Measurements from ENCODE around the gene TMEM212.

The TMEM212 gene

GRCh38 chr3:171860830-171861535 lies 17.8 kb downstream of the TMEM212 start:
- no peak for FAIRE-seq

GRCh38 chr3:171862392-171862791 lies 19.2 kb downstream of the TMEM212 start:
- FAIRE-seq = peak; percentile 30

DNA sequence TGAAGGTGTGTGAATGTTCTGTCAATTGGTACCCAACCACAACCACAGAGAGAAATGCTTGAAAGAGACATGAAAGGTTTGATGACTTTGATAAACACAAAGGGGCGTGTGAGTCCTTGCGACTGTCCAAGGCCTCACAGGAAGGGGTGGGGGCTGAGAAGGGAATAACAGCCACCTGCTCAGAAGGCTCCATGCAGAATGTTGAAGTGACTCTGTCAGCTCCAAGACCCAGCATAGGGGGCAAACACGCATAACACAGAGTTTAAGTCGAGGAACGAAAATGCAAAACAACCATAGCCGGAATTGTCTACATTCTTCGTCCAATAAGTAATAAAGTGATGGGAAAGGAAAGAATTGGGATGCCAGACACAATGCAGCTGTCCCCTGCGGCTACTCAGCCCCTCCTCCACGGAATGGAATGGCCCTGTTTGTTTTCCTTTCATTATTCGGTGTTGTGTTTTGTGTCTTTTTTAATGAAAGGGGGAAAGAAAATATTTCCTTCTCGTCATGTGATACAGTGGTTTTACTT lies 19.9 kb downstream of the TMEM212 start:
- FAIRE-seq = no peak

DNA sequence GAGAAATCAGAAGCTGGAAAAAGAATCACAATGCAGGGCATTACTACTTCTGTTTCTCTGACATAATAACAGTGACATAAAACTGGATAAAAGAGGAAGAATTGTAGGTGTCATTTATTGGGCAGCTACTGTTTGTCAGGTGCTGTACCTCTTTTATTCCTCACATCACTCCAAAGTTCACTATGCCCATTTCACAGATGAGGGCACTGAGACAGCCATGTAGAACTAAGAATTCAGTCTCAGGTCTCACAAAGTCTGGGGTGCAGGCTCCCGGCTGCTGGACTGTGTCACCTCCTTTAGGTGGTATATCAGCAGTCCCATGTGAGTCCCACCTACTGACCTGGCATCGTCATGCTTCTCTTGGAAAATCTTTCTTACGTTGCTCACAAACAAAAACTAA lies 20.8 kb downstream of the TMEM212 start:
- no peak for FAIRE-seq

DNA sequence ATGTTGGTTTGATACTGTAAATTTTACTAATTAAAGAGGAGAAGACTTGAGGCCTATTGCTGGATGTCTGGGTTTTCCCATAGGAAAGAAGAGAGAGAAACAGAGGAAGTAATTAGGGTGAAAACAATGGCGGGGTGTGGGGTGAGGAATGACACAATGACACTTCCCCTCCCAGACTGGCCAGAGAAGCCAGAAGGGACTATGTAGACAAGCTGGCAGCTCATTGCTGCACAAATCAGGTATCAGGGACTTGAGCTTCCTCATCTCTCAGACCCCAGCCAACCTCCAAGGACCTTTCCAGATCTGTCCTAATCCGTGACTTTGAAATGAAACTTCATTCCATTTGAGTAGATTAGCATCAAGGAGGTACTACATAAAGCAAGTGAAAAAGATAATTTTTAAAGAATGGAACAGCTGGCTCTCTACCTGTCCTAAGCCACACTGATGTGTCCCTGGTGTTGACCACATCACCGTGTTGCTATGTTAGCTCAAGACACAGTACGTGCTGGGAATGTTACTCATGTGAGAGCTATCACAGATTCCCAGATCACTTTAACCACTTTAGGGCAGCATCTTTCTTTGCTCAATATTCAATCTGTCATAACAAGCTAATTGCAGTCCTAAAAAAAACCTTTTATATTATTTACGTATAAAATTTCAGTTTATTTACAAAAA lies 22.2 kb downstream of the TMEM212 start:
- no peak for FAIRE-seq

DNA sequence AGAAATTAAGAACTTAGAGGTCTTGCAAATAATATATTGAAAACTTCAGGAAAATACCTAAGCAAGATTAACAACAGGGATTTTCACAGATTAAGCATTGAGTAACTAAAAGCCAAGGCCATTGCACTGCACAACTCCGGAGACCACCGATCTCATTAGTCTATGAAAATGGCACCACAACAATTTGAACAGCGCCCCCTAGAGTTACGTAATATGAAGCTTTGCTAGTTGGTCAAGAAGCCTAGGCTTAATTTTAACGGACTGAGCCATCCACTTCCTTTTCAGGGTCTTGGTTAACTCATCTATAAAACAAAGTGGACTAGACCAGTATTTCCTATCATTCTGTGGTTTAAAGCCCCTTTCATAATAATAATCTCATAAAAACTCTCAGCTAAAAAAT lies 24.8 kb downstream of the TMEM212 start:
- no peak for FAIRE-seq

- FAIRE-seq = peak; percentile 57
Observed at GRCh38 chr3:171871392-171872274, 28.5 kb downstream of the TMEM212 start.

GRCh38 chr3:171873580-171873979 lies 30.4 kb downstream of the TMEM212 start:
- FAIRE-seq = no peak

- FAIRE-seq = peak; percentile 99
Observed at GRCh38 chr3:171874251-171874681, 31.1 kb downstream of the TMEM212 start.

- no peak for FAIRE-seq
Observed at GRCh38 chr3:171874879-171875278, 31.7 kb downstream of the TMEM212 start.

DNA sequence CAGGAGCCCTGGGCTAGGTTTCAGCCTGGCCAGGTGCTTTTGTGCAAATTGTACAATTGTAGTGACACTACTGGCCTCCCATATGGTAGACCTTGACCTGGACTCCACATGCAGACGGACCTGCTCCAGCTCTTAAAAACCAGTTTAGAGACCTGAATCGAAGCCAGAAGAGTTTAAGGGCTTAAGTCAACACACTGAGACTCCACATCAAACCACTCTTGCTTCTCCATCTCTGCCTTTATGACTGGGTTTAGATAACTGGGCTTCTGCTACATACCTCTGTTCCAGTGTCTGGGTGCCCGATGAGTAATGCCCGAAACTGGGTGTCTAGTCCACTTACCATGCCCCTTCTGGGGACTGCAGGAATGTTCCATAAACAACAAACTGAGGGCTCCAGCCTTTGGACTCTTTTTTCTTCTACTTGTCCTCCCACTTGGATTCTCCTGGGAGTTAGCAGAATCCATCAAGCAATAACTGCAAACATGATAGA lies 32.8 kb downstream of the TMEM212 start:
- no peak for FAIRE-seq

- FAIRE-seq = peak; percentile 98
Observed at GRCh38 chr3:171876680-171877147, 33.6 kb downstream of the TMEM212 start.

DNA sequence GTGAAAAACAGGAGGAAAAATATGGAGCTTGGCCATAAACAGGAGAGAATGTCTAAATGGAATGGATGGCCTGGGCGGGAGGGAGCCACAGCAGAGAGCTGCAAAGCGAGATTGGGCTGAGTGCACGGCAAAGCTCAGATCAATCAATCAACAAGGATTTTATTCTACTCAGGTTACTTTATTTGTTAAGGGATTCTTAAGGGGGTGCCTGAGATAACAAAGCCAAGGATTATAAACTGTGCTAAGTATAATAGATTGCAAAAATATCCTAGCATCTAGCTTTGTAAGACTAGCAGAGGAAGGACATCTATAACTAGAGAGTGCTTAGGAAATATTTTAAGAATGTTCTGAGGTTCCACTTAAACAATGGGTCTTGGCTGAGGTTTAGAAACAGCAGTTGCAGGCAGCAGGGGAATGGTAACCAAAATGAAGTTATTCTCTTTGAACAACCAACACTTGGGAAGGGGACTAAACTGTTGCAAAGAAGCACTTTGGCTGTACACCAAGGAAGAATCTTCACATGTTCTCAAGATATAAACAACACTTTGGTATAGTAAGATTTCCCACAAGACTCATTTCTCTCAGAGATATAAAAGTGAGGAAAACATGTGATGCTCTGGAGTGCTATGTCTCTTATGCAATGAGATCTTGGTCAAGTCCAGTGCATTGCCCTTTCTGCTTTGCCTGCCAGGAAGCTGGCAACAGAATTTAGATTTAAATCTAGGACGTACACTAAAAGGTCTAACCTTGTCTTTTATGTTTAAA lies 35.5 kb downstream of the TMEM212 start:
- FAIRE-seq = peak; percentile 94

GRCh38 chr3:171879472-171879871 lies 36.3 kb downstream of the TMEM212 start:
- no peak for FAIRE-seq

- FAIRE-seq = no peak
Observed at GRCh38 chr3:171880101-171880870, 37.1 kb downstream of the TMEM212 start.

- no peak for FAIRE-seq
Observed at GRCh38 chr3:171881251-171881650, 38.1 kb downstream of the TMEM212 start.

GRCh38 chr3:171883257-171883892 lies 40.2 kb downstream of the TMEM212 start:
- FAIRE-seq = peak; percentile 13

GRCh38 chr3:171883893-171884279 lies 40.7 kb downstream of the TMEM212 start:
- FAIRE-seq = no peak

GRCh38 chr3:171888466-171888865 lies 45.3 kb downstream of the TMEM212 start:
- peak; percentile 27 for FAIRE-seq

DNA sequence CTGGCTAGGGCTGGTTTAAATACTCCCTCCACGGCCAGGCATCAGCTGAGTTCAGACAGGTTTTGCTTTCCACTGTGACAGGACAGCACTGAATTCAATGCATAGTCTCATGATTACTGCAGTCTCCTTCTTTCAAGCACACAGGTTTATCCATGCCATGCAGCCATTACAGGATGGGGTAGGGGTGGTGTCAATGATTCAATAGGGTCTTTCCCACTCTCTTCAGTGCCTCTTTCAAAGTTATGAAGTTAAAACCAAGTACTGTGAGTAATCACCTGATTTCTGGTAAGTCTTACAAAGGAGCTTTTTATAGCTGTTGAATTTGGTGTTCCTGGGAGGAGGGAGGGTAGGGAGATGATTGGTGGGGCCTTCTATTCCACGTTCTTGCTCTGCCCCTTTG lies 47.2 kb downstream of the TMEM212 start:
- FAIRE-seq = no peak

DNA sequence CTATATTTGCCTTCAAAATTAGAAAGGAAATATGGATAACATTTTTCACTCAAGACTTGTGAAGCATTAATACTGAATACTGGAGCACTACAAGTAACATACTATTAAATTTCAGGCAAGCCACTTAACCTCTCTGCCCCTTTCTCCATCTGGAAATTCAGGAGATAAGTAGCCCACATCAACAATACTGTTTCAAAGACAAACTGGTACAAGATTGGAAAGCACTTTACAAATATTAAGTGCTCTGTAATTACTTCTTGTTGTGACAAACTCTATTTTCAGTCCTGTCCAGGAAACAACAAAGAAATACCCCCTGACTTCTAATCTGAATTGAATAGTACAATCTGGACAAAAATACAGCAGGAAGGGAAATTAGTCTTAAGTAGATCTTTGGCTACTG lies 49.3 kb downstream of the TMEM212 start:
- peak; percentile 88 for FAIRE-seq
